HG03139 (cell line): Measurements from ENCODE around the gene GM2A.
A peak's percentile ranks its signal among the peaks of the same experiment; 100 is the strongest.

Experiments used
- ATAC-seq: cut with Tn5 transposase; IDR thresholded peaks from one replicate; pipeline ENCODE4 v1.9.1; 2021; ENCODE audit not compliant: unreplicated experiment

Gene GM2A

DNA sequence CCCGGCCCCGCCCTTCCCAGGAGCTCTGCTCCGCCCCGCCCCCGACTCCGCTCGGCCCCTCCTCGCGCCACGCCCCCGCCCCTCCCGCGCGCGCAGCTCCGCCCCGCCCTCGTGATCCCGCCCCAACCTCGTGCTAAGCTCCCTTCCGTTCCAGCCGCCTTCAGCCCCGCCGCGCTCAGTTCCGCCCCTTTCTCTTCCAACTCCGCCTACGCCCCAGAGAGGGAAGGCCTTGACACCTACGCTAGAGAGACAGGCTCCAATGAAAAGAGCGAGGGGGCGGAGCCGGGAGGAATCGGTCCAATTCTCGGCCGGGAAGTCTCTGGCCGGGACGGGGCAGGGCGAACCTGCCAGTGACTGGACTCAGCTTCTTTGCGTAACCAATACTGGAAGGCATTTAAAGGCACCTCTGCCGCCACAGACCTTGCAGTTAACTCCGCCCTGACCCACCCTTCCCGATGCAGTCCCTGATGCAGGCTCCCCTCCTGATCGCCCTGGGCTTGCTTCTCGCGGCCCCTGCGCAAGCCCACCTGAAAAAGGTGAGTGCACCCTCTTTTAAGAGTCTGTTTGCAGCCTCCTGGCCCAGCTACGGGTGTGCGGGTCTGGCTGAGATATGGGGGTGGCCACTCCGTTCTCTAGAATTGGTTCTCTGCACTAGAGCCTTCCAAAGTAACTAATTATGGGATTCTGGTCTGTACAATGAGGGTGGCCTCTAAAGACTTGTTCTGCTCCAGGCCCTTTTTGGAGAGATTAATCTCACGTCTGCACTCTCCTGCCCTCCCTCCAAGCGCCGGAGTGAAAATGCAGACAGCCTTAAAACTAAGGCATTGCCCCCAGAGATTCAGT lies at the start of gene GM2A:
Gene GM2A (plus strand): TSS at position 424 of the 843 bp plus-strand sequence. CDS start 32 bp downstream, at position 456.
- peak; percentile 82 for ATAC-seq

DNA sequence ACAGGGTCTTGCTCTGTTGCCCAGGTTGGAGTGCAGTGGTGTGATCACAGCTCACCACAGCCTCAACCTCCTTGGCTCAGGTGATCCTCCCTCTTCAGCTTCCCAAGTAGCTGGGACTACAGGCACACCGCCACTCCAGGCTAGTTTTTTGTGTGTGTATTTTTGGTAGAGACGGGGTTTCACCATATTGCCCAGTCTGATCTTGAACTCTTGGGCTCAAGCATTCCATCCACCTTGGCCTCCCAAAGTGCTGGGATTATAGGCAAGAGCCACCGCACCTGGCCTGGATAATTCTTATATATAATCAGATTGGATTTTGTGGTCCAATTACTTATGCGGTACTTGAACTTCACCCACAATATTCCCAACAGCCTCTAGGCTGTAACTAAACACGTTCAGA lies 48.9 kb upstream of the GM2A start:
- no peak for ATAC-seq

DNA sequence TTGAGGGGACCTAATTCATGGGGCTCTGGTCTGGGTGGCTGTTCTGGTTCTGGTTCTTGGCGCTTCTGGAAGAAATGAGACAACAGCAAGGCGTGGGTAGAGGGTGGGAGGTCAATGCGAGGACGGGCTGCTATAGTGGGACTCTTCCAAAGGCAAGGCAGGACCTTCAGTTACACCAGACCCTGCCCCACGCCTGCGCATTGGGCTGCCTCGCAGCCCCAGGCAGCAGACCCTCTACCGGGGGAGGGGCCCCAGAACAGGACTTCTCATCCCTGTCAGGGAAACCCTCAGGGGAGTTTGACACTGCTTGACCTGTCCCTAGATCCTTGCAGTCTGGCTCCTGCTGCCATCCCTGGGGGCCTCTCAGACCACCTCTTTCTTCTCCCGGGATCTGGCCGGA lies 47.6 kb upstream of the GM2A start:
- ATAC-seq, result no peak

DNA sequence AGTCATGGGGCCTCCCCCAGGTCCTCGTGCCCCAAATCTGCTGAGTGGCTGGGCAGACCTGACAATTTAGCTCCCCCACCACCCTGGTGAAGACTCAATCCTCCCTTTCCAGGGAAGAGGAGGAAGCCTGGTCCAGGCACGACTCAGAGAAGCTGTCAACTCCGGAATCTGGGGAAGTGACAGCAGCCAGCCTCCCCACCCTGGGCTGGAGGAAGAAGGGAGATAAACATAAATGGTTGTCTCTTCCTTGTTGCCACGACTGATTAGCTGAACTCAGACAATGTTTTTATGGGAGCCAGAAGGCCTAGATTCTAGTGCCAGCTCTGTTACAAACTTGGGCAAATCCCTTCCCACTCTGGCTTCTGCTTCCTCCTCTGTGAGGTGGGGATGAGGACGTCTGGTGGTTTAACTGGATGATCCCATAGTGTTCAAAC lies 44.5 kb upstream of the GM2A start:
- no peak for ATAC-seq

DNA sequence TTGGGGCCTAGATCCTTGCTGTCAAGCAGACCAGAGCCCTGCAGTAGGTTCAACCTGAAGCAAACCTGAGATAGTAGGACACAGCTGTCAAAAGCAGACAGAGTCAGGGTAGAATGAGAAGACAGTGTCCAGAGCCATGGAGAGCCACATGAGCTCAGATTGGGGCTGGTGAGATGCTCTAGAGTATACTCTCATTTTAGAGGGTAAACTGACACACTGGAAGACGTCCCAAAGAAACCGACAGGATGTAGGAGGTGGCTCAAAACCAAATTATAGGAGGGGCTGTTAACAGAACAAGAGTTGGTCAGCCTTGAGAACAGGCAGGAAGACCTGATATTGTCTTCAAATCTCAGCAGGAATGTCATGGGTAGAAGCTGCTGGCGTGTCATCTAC lies 40.6 kb upstream of the GM2A start:
- ATAC-seq, result no peak

DNA sequence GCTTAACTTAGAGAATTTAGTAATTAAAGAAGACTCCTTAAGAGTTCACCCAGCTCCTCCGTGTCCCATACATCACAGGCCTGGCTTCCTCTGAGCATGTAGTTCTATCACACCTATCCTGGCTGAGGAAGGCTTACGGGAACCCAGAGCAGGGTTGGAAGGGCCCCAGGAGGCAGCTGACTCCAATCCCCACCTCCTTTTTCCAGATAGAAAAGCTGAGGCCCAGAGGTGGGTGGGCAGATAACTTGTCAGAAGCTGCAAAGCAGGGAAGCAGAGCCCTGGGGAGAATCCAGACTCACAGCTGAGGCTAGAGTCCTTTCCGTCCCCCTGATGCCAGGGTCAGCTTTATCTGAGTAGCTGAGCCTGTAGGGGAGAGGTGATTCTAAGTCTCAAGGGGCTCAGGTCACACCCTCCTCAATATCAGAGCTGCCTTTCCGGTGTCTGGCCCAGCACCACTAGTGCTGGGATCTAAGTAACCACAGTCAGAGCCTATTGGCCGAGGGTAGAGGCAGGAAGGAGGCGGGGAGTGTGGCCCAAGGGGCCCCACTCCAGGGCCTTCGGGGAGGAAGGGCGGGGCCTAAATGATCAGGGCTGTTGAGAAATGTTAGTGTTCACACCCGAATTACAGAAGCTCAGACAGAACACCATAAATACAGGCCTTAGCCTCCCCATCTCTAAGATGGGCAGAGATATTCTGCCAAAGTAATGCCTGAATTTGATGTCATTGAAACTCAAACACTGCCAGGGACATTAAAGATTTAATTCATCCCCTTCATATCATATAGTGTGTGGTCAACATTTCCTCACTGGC lies 39.0 kb upstream of the GM2A start:
- ATAC-seq, result peak; percentile 72

DNA sequence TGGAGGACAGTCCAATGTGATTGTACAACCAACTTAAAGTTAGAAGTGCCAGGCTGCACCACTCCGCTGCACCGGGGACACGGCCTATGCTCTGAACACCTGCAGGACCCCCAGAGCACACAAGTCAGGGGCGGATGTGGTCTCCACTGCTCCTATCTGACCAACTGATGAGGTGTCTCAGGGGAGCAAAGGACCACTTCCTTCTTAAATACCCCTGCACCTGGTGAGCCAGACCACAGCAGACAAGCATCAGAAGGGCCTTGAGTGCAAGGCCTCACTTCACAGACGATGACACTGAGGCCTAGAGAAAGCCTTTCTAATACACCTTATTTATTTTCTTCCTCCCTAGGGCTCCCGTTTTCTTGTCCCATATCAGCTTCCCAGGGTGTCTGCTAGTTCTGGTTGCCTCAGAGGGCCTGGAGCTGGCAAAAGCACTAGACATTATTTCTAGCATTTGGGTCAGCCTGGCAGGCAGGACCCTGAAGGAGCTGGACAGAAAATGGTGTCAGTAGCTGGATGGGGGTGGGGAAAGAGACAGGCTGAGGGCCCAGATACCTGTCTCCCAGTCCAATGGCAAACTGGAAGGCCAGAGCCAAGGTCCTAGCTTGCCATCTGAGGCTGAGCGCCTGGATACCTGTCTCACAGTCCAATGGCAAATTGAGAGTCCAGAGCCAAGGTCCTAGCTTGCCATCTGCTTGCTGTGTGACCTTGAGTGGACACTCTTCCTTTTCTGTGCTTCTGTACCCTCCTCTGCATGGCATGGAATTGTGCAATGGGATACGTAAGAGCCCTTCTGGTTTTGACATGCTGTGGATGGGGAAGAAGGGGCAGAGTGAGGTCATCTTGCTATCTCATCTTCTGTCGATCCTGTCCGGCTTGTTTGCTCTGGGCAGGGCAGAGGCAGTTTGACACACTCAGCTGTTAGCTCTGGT lies 38.1 kb upstream of the GM2A start:
- peak; percentile 57 for ATAC-seq

DNA sequence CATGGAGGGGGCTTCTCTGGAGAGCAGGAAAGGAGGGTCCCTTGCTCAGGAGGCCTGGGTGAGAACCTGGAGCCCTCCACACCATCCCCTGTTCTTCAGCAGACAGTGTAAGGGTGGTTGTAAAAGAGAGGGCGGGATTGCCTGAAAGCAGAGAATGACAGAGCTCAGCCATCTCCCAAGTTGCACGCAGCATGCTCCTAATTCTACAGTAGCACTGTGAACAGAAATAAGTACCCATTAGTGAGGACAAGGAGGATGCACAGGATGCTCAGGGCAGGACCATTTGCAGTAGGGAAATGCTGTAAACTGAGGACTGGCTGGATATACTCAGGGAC lies 37.5 kb upstream of the GM2A start:
- no peak for ATAC-seq

DNA sequence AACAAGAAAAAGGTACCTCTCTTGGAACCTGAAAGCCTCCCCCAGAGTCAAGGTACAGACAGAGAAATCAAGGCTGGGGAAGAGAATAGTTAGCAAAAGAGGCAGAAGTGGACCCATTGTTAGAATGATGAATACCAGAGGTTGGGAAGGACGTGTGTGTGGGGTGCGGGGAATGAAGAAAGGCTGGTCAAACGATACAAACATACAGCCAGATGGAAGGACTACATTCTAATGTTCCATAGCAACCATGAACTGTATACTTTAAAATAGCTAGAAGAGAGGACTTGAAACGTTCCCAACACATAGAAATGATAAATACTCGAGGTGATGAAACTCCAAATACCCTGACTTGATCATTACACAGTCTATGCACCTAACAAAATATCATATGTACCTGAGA lies 36.2 kb upstream of the GM2A start:
- ATAC-seq, result no peak

DNA sequence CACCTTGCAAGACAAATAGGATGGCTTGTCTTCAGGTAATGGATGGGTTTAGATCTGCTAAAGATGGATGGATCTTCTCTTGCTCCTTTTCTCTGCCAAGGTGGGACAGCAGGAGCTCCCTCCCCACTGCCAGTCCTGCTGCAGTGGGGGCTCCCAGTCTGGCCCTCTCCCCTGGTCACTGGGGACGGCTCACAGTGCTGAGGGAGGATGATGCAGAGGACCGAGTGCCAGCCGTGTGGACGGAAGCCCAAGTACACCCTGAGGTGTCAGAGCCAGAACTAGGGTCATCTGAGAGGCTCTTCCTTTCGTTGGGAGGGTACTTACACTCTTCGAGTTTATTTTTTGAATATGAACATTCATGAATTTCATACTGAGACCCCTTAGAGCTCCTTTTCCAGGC lies 34.8 kb upstream of the GM2A start:
- ATAC-seq, result no peak

DNA sequence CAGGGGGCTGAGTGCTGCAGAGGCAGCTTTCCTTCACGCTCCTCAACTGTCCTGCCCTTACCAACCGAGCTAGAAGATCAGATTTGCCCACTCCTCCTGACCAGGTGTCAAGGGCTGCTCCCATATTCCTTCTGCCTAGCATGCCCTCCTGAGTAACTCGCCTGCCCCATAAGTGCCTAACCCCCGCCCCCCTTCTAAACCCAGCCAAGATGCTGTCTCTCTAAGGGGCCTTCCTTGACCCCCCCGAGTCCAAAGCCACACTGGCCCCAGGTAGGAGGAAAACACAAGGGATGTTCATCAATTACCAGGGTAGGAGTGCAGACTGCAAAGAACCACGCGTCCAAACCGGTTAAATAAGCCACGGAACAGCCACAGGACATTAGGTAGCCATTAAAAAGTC lies 33.8 kb upstream of the GM2A start:
- ATAC-seq, result no peak

DNA sequence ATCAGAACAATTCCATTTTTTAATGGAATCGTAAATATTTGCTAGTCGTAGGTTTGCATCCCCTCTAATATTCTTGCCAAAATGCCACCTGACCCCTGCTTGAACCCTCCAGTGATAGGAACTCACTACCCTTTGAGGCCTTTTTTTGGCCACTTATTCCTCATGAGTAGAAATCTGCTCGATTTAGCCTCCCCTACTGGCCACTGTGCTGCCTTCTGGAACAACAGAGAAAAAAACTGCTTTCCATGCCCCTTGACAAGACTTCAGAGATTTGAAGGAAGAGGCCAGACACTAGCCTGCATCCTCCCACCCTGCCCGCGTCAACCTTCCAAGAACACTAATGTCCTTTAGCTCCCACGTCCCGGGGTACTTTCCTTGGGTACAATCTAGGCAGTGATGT lies 33.2 kb upstream of the GM2A start:
- no peak for ATAC-seq

DNA sequence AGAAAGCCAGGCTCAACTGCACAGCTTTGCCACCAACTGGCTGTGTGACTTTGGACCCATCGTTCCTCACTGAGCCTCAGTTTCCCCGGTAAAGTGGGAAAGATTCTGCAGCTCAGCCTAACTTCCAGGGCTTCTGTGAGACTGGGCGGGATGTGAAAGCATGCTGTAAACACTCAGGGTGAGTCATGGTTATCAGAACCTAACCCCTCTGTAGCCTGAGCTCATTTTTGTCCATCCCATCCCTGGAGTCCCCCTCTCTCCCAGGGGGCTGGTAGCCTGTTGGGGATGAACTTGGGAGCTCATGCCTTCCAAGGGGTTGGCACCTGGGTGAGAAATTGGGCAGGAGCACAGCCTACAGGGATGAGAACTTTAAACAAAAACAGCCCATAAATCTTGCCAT lies 31.4 kb upstream of the GM2A start:
- ATAC-seq, result no peak

DNA sequence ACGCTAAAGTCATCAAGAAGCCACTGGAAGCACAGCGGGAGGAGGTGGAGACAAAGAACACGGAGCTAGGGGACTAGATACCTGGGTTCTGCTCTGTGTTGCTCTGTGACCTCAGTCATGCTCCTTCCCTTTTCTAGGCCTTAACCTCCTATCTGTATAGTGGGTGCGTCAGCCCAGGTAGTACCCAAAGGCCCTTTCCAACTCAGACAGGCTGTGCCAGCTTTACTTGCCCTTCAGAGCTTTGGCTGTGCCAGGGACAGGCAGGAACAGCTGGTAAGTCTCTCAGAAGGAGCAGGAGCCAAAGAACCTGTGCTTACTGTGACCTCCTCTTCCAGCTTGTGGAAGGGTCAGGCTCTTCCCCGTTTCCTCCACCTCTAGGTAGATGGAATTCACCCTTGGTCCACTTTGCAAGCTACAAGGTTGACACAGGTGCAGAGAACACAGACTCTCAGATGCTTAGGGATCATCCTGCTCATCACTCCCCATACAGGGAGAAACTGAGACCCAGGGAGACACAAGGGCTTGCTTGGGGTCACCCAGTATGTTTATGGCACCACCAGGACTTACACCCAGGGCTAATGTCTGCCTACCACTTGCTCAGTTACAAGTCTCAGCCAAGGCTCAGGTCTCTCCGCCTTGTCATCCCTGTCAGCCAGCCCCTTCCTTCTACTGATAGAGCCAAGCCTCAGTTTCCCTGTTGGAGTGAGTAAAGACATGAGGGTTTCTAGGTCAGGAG lies 30.8 kb upstream of the GM2A start:
- ATAC-seq, result no peak

DNA sequence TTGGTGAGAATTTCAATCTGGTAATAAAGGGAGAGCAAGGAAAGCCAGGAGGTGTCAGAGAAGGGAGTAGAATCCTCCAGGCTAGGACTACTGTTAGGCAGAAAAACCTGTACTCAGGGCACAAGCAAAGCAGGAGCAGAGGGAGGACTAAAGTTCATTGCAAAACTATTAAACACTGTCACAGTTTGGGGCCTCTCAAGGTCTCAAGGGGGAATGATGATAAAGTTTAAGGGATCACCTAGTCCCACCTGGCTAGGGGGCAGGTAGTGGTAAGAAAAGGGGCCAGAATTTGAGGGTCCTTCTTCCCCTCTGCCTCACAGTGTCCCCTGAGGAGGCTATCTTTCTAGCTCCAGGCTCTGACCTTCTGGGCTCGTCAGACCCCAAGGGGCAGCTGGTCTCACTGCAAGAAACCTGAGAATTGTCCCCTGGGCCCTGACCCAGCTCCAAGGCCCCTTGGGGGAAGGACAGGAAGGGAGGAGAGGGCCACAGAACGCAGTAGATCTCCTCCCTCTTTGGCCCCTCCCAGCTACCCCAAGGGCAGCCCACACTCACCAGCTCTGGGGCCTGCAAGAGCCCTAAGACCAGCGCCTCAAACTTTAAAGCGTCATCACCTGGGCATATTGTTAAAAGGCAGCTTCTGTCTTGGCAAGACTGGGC lies 30.1 kb upstream of the GM2A start:
- peak; percentile 55 for ATAC-seq

DNA sequence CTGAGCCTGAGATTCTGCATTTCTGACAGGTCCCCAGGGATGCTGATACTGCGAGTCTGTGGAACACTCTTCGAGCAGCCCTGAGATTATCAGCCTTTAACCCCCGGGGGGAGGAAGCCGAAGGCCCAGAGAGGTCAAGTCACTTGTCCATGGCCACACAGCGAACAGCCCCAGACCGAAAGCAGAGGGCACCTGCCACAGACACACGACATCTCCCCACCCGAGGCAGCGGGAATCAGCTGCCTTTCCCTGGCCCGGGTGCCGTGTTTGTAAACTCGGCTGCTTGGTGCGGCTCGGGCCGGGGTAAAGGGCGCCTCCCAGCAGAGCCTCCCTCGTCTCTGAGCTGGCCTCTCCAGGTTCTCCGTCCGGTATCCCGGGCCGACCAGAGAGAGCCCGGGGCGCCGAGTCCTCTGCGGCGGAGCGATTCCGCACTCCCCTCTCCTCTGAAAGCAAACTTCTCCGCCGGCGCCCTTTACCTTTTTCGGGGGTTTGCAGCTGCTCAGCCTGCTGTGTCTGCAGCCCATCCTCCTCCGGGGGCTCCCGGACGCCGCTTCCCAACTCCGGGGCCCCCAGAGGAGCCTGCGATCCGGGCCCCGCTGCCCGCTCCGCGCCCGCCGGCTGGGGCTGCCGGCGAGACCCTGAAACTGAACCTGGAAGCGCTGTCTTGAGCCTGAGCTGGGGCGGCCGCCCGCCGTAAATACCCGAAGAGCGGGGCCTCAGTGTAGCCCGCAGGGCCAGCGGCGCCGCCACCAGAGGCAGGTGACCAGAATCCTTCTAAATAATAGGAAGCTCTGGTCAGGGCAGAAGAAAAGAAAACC lies 29.3 kb upstream of the GM2A start, which contains the start of gene CCDC69:
Gene CCDC69 (minus strand): TSS at position 646 of the 818 bp plus-strand sequence. CDS start 122 bp downstream, at position 524.
- ATAC-seq, result peak; percentile 65

DNA sequence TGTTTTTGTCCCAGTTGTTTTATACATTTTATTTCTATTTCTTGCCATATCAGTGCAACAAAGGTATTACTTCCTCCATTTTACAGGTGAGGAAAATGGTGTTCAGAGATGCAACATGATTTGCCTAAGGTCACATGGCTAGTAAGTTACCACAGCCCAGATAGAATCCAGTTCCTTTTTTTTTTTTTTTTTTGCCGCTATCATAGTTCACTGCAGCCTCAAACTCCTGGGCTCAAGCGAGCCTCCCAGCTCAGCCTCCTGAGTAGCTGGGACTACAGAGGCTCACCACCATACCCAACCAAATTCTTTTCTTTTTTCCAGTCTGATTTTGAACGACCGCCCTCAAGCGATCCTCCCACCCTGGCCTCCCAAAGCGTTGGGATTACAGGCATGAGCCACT lies 28.6 kb upstream of the GM2A start:
- ATAC-seq, result peak; percentile 32

DNA sequence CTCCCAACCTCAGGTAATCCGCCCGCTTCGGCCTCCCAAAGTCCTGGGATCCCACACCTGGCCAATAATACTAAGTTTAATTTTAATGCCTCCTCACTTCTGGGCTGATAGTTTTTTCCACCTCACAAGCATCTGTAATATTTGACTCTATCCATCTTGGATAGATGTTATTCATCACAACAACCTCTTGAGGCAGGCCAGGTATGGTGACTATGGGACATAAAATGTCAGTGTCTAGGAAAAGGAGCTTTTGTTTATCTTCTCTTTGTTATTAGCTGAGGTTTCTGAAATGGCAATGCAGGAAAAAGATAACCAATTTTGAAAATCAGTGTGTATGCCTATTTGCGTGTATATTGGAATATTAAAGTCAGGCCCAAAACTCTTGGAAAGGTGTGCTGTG lies 27.9 kb upstream of the GM2A start:
- no peak for ATAC-seq

DNA sequence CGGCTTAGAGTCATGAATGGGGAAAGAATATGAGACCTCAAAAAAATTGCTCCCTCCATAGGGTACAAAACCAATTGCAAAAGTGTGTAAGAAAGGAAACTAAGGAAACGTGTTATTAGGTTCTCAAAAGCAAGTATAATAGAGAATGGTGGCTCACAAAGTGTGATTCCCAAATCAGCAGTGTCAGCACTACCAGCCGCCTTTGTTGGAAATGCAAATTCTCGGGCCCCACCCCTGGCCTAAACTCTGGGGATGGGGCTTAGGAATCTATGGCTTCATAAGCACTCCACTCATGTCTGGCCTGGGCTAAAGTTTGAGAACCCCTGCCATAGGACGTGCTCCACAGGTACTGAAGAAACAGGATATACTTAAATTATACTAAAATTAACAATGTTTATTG lies 27.5 kb upstream of the GM2A start:
- ATAC-seq, result no peak
